GM18868 (cell line): ENCODE measurements around the gene RNF145.

Experiments
- ATAC-seq: cut with Tn5 transposase; IDR thresholded peaks from one replicate; pipeline ENCODE4 v1.9.1; 2021; ENCODE audit warnings: mild to moderate bottlenecking, moderate library complexity; ENCODE audit not compliant: unreplicated experiment

RNF145 gene

DNA sequence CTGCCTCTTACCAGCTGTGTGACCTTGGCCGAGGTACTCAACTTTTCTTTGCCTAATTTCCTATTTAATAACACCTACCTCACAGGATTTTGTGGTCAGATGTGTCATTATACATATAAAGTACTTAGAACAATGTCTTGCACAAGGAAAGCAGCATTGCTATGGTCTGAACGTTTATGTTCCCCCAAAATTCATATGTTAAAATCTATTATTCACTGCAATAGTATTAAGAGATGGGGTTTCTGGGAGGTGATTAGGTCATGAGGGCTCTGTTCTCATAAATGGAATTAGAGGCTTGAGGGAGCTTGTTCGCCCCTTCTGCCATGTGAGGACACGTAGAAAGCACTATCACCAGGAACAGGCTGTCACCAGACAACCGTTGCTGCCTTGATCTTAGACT is 10.9 kb upstream of the RNF145 start:
- no peak for ATAC-seq

DNA sequence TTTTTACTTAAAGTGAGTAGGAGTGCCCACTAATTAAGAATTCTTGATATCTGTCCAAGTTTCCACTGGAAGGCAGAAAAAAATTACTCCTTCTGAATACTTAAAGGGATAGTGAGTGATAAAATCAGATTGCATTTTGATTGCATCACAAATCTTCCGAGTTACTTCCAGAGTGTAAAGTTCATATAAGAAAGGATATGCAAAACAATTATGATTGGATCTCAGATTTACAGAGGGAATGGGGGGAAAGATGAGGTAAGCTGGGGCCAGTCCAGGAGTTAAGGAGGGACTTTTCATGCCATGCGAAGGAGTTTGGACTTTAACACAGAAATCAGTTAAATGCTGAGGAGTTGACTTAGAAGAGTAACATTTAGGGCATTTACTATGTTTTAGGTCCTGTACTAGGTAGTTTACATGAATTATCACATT is 9.3 kb upstream of the RNF145 start:
- ATAC-seq: no peak

DNA sequence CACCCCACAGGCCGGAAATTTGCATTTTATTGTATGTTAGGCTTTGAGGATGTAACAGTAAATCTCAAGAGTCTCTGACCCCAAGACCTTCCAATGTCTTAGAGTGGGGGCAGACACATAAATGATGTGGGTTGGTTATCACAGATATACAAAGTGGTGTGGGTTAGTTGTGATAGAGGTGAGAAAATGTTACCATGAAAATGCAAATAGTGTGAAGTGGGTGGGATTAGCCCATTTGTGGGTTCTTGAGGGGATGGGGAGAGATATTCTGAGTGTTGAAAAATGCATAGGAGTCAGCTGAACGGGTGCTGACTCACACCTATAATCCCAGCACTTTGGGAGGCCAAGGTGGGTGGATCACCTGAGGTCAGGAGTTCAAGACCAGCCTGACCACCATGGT is 7.9 kb upstream of the RNF145 start:
- no peak for ATAC-seq

DNA sequence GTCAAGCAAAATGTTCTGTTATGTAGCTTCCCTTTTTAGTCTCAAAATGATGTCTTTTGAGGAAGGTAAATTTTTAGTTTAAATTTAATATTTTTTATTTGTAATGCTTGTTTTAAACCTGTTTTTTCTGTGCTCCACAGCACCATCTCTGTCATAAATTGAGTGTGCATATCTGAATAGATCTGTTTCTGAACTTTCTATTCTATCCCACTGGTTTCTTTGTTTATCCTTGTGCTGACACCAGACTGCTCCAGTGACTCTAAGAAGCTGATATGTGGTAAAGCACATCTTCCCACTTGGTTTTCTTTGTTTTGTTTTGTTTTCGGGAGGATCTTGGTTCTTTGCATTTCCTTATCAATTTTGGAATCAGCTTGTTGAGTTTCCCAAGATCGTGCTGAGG is 7.1 kb upstream of the RNF145 start:
- ATAC-seq: no peak

DNA sequence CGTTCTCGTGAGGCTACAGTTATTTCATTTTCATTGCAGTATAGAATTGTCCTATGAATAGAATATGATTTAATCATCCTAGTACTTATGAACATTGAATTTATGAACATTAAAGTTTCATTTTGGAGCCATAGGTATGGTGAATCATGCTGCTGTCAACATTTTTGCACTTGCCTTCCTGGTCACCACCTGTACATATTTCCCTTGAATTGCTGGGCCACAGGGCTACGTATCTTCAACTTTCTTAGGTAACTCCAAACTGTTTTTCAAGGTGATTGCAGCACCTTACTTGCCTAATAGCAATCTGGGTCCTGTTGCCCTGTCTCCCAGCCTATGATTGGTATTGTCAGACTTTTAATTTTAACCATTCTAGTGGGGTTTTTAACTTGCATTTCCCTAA is 6.5 kb upstream of the RNF145 start:
- ATAC-seq: no peak

DNA sequence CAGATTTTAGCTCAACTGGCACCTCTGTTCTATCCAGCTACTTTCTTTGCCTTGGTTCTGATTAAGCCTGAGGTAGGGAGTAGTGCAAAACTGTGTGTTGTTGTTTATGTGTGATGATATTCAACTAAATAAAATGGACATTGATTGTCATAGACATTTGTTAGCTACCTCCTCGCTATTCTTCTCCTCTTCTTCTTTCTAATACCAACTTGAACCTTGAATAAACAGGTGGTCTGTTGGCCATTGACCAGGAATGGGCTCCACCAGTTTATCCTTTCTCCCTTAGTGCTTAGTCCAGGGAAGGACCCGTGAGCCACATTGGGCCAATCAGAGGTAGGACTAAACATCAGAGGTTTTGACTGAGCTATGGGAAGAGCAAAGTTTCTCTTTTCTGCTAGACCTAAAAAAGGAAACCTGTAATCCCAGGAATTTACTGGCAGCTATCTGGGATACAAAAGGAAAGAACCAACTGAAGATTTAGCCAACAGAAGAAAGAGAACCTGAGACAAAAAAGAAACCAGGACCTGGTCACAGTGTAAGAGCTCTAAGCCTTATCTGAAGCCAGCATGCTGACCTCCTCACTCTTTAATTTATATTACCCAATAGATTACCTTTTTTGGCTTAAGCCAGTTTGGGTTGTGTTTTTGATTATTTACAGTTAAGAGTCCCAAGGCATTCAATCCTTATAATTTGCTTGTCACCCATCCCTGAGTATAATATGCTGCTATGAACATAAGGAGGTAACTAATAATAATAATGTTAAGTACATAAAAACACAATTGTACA is 5.3 kb upstream of the RNF145 start:
- ATAC-seq: no peak

DNA sequence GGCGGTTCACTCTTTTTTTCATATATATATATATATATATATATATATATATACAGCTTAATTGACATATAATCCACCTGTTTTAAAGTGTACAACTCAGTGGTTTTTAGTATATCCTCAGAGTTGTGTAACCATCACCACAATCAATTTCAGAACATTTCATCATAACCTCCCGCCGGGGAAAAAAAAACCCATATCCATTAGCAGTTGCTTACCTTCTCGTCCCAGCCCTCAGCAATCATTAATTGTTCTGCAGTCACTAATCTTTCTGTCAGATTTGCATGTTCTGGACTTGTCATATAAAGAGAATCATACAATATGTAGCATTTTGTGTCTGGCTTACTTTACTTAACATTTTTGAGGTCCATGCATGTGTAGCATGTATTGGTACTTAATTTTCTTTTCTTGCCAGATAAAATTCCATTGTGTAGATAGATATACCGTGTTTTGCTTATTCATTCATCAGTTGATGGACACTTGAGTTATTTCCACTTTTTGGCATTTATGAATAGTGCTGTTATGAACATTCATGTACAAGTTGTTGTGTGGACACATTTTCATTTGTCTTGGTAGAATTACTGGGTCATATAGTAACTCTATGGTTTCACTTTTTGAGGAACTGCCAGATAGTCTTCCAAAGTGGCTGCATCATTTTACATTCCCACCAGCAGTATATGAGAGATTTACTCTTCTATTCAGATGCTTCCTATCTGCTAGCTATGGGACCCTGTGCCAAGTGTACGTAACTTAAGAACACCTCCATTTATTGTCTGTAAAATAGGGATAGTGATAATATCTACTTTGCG is 3.5 kb upstream of the RNF145 start:
- no peak for ATAC-seq

DNA sequence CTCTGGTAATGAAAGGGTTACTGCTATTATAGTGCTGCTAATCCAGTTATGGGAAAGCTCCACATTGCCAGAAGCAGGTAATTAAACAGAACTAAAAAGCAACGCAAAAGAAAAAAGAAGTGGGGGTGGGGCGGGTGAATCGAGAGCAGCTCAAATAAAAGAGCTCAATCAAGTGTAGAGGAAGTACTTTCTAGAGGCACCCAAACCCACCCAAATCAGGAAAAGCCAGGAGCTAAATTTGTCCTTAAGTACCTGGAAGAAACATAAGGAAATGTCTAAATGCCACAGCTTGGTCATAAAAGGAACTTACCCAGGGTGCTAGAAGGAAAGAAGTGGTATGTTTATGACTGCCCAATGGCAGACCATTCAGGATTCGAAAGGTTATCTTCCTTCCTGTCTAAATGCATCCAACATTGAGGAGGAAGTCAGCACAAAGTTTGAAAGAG is 2.4 kb upstream of the RNF145 start:
- no peak for ATAC-seq

DNA sequence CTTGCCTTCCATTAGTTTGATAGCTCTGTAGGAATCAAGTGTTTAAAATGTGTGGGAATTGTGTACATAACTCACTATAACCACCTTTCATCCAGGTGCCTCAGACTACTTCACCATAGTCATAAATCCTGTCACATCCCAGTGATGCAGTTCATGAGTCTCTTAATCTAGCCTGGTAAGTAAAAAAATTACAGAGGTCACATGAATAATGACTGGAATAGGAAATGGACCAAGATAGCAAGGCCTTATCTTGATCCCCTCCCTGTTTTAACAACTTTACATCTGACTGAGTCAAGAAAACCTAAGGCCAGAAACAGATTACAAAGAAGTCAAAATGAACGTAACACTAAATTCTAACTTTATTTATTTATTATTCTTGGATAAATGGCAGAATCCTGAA is 1.5 kb upstream of the RNF145 start:
- ATAC-seq: no peak

DNA sequence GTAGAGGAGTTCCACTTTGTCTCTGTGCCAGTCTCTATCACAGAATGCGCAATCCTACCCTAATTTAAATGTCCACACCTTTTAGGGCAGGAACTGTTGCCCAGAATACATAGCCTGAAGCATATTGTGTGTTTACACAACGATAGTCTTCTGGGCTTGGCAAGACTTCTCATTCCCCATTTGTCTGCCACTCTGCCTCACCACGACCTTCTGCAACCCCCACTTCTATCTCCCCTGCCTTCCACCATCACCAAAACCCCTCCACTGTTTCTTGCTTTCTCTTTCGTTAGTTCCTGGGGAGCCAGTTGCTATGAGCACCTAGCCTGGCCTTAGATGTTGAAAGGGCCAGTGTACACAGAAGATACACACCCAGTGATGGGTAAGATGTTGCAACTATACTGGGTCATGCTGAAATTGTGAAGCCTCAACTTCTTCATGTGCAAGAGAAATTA is 883 bp upstream of the RNF145 start:
- no peak for ATAC-seq

DNA sequence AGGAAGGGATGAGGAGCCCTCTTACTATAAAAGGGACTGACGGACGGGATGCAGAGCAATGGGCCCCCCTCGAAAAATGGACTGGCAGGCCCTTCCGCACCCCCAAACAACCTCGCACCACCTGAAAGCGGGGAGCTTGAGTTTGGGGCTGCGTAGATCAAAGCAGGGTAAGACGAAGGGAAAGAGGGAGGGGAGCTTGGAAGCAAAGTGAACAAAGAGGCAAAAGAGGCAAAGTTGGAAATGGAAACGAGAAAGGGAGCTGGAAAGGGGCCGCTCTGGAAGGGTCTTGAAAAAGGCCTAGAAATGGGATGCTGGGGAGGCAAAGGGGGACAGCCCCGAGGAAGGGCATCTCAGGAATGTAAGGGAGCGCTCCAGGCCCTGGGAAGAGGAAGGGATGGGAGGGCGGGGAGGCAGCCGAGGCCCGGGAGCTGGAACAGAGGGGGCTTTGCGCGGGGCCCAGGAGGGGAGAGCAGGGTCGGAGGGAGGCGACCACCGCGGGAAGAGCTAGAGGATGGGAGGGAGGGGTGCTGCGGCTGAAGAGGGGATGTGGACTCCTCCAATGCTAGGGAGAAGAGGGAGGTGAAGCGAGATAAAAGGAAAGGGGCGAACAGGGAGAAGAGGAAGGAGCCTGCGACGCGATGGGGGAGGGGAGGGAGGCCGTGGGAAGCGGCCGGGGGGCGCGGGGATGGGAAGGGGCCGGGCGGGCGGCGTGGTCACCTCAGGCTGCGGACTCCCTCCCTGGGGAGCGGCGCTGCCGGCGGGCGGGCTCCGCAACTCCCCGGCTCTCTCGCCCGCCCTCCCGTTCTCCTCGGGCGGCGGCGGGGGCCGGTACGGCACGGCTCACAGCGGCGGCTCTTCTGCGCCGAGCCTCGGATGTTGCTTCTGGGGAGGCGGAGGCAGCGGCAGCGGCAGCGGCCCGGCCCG is 577 bp downstream of the RNF145 start:
- ATAC-seq: peak; percentile 6

DNA sequence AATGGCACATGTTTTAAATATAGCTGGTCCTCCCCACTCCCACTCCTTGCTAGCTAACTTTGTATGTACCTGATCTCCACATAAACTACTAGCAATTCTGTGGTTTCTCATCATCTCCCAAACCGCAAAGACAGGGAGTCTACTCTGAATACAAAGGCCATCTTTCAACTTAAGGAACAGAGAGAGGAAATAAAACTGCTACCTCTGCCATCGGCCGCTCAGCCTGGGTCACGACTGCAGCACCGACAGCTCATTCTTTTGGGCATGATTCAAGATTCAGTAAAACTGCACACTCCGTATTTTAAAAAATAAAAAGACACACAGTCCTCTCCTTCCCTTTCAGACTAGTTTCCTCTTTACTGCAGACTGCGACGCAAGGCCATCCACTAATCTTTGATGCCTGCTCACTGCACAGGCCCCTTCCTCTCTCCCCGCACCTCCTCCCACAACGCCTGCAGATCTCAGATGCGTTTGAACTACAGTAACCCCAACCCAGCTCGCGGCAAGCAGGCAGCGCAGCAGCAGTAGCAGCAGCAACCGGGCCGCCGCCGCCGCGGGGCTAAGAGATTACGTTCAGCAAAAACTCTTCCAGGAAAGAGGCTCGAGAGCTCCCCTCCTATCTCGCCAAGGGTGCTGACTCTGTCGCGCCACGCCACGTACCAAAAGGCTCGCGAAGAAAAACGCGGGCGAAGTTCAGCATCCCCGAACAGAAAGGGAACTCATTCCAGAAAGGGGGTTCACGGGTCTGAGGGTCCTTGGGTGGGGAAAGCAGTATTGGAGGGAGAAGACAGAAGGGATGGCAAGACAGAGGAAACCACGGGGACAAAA is 1.5 kb downstream of the RNF145 start:
- ATAC-seq: peak; percentile 47

DNA sequence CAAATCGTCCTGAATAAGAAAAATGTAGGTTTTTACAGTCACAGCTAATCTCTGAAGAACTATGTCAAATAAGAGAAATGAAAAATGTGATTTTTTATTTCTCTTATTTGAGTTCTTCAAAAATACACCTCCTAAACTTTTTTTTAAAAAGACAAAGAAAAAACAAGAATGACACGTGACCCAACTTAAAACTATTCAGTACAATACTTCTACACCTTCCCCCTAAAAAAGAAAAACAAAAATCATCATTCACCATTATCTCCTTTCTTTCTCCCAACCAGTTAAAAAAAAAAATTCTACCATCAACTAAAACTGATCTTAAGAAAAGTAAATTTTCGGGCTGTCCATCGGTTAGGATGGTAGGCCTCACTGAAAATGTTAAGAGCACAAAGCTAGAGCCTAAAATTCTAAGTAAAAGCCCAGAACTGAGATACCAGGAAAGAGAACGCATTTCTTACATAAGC is 2.1 kb downstream of the RNF145 start:
- no peak for ATAC-seq

DNA sequence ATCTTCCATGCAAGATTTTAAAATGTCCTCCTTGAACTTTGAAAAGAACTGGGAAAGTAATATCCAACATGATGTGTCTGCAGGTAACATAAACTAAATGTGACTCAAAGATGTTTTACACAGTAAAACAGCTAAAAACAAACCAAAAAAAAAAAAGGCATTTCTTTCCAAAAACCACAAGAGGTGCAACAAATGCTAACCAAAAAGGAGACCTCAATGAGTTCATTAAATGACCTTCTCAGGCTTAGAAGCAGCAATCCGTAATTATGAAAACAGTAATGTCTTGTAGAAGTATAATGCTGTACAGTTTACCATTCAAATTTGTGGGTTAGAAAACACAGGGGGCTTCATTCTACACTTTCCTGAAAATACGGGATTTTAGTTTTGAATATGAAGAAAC is 2.5 kb downstream of the RNF145 start:
- ATAC-seq: no peak

DNA sequence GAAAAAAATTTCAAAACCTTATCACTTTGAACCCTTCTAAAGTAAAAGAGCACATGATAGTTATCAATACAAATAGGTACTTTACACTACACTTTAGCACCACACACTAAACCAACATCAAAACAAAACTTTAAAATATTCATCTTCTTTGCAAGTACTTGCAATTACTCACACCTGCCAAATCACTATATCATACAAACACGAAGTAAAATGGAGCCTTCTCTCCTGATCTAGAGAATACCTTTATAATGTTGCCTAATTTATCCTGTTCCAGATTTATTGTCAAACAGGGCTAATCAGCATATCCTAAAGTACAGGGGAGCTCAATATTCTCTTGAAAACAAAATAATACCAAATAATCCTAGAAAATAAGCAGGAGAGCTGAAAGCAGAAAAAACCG is 3.0 kb downstream of the RNF145 start:
- ATAC-seq: no peak

DNA sequence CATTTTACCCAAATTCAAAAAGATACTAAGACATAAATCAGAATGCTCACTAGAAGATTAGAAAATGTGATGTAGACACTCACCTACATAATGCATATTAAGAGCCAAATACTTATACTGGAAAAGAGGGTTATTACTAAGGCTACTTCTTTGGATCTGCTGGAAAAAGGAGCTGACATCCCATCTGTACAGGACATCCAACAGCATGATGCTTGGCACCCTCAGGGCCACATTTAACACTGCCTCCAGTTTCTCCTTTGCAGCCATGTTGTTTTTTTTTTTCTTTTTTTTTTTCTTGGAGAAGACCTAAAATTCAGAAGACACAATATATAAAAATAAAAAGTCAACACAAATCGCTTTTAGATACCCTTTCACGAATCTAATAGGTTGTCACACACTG is 6.0 kb downstream of the RNF145 start:
- ATAC-seq: no peak

DNA sequence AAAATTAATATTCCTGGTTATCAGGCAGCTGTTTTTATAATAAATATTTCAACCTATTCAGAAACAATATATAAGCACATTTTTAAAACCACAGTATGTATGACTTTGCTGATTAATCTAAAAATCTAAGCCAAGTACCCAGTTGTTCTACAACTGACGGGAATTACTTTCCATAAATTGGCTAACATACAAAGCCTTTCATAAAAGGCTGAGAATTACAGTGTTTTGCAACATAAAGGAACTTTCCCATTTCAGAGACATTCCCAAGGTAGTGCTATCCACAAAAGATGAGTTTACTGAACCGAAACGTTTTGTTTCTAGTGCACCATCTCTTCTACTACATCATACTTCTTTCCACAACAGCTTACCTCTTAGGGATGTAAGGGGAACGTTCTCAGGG is 7.2 kb downstream of the RNF145 start:
- ATAC-seq: no peak

DNA sequence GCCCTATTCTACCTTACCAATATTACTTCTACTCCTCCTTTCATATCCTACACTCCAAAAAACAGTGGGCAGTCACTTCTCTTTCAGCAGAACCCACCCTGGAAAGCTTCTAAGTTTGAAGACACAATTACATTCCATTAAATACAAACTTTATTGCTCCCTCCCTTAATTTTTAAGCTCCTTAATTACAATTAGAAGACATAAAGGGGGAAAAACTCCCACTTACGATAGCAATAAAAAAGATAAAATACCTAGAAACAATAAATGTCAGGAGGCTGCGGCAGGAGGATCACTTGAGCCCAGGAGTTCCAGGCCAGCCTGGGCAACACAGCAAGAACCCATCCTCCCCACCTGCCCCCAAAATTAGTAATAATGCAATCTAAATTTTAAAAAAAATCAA is 9.6 kb downstream of the RNF145 start:
- no peak for ATAC-seq

DNA sequence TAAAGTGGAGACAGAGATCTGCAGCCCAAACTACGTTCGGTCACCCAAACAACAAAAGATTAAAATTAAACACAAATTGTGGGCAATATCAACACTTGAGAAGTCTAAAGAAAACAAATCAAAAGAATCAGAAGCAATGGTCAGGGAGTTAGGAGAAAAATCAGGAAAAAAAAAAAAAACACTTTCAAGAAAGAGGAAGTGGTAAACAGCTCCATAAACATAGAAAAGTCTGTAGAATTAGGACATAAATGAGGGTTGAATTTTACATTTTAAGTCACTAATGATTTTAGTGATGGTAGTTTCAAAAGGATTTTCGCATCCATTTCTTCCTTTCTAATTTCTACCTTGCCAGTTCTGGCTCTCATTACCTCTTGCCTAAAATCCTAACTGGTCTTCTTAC is 10.1 kb downstream of the RNF145 start:
- no peak for ATAC-seq
